ENCODE data around the gene MAD1L1.

MAD1L1 gene

DNA sequence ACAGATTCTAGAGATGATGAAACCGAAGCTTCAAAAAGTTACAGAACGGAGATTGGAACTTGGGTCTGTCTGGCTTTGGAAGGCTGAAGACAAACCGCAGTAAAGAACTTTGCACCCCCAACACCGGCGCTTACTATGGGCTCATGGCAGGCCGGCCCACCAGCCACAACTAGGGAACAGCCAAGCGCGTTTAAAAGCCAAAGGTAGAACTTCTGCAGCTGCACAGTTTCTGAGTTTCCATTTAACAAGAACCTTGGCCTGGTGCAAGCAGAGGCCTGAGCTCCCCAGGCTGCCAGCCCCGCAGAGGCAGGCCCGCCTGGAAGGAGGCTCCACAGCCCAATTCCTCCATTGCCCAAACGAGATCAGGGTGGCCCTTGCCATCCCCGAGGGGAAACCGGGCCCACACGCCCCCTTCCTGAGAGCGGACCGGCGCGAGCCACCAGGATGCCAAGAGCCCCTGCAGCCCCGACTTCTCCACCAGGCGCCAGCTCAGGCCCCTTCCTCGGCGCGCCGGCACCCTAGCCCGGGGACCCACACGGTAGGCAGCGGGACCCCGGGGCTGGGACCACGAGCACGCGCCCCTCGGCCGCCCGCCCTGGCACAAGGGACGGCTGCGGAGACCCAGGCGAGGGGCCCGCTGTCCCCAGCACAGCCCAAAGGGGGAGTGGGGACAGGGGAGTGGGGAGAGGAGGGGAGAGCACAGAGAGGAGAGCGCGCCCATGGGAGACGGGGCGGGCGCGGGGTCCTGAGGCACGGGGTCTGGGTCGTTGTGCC is 566 bp downstream of the MAD1L1 start:
- DNase-seq = peak in 2 of 3 donors; percentile 42 to 55
- POLR2A ChIA-PET = interaction anchor here (1.2 kb wide), 1 partner anchor 10 kb away, joined by 5 read pairs; the partner anchor contains the start of genes MRM2 and NUDT1

DNA sequence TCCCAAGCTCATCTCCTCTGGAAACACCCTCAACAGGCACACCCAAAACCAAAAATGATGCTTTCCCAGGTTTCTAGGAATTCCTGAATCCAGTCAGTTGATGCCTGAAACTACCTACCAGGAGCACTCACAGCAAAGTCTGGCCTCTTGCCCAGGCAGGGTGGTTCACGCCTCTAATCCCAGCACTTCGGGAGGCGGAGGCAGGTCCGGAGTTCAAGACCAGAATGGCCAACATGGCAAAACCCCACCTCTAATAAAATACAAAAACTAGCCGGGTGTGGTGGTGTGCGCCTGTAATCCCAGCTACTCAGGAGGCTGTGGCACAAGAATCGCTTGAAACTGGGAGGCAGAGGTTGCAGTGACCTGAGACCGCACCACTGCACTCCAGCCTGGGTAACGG is 1.9 kb downstream of the MAD1L1 start:
- CTCF ChIA-PET = interaction anchor here (1.0 kb wide), 1 partner anchor 114 kb away, joined by 3 read pairs; no protein-coding TSS in a partner anchor
- POLR2A ChIA-PET = no interaction called here

More for the DNA sequence above, 566 bp downstream of the MAD1L1 start:
- no peaks in the 10 kb centered on the region for H3K9me3 ChIP-seq (ENCODE audit: control extremely low read depth in 1 of 5, control insufficient read depth in 4 of 5, insufficient read depth in 2 of 5, low read depth in 1 of 5, low read length in 4 of 5)
- H3K4me3 ChIP-seq (ENCODE audit: control insufficient read depth in 1 of 7, extremely low read depth in 1 of 7, insufficient read depth in 4 of 7, low read depth in 2 of 7, low read length in 6 of 7) = peak overlapping the region; percentile 69 to 97 (median 89)
- H3K36me3 ChIP-seq (ENCODE audit: control insufficient read depth in 4 of 4, insufficient read depth in 4 of 4, low read length in 3 of 4) = peaks cover 12 to 57% (median 35%) of the 10 kb centered on the region in 4 experiments
- H3K4me1 ChIP-seq (ENCODE audit: control extremely low read depth in 1 of 4, control insufficient read depth in 4 of 4, insufficient read depth in 4 of 4, low read length in 3 of 4) = peaks cover 10 to 20% (median 14%) of the 10 kb centered on the region in 4 experiments
- CTCF ChIA-PET = interaction anchor here (1.0 to 1.5 kb wide), 3 partner anchors 9 to 118 kb away, joined by 3 to 9 read pairs (median 4); no protein-coding TSS in a partner anchor
- peak overlapping the region; percentile 50 to 82 for H3K27ac ChIP-seq (ENCODE audit: insufficient read depth in 1 of 2, low read depth in 1 of 2, low read length in 2 of 2, poor library complexity in 1 of 2, severe bottlenecking in 2 of 2)
- no peaks in the 10 kb centered on the region for H3K27me3 ChIP-seq (replicated peaks in 2 of 5; ENCODE audit: control insufficient read depth in 4 of 5, insufficient read depth in 5 of 5, low read length in 4 of 5)
- WGBS (ENCODE audit: insufficient coverage) = 1% methylated on average over 31 of the region's 46 CpGs

DNA sequence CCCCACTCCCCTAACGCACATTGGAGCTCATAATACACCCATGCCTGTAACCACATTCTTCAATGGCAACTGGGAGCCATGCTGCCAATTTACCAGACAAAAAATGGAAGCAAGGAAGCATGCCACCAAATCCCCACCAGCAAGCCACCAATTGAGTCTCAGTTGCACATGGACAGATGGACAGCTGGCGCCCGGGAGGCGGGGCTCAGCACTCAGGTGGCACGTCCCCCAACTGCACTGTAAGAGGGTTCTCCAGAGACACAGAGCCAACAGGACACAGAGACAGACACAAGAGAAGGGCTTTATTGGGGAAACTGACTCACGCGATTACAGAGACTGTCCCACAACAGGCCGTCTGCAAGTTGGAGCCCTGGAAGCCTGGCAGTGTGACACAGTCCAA is 2.5 kb downstream of the MAD1L1 start:
- no peak for DNase-seq
- 99% methylated on average over 7 of the region's 8 CpGs for WGBS (ENCODE audit: insufficient coverage)
- ChIA-PET CTCF (interaction anchor here (1.0 to 1.1 kb wide), 2 partner anchors 15 to 114 kb away, joined by 3 read pairs; no protein-coding TSS in a partner anchor), POLR2A (no interaction called here)
- Histone ChIP-seq H3K4me3 (ENCODE audit: control insufficient read depth in 1 of 7, extremely low read depth in 1 of 7, insufficient read depth in 4 of 7, low read depth in 2 of 7, low read length in 6 of 7) (no peak overlapping the region), H3K9me3 (ENCODE audit: control extremely low read depth in 1 of 5, control insufficient read depth in 4 of 5, insufficient read depth in 2 of 5, low read depth in 1 of 5, low read length in 4 of 5) (peaks cover 0 to 3% (median 0%) of the 10 kb centered on the region in 5 experiments), H3K27ac (ENCODE audit: insufficient read depth in 1 of 2, low read depth in 1 of 2, low read length in 2 of 2, poor library complexity in 1 of 2, severe bottlenecking in 2 of 2) (no peak overlapping the region), H3K27me3 (replicated peaks in 2 of 5; ENCODE audit: control insufficient read depth in 4 of 5, insufficient read depth in 5 of 5, low read length in 4 of 5) (no peaks in the 10 kb centered on the region), H3K36me3 (ENCODE audit: control insufficient read depth in 4 of 4, insufficient read depth in 4 of 4, low read length in 3 of 4) (peaks cover 15 to 56% (median 39%) of the 10 kb centered on the region in 4 experiments), H3K4me1 (ENCODE audit: control extremely low read depth in 1 of 4, control insufficient read depth in 4 of 4, insufficient read depth in 4 of 4, low read length in 3 of 4) (peaks cover 10 to 20% (median 14%) of the 10 kb centered on the region in 4 experiments)

More for the DNA sequence above, 1.9 kb downstream of the MAD1L1 start:
- H3K4me1 ChIP-seq (ENCODE audit: control extremely low read depth in 1 of 4, control insufficient read depth in 4 of 4, insufficient read depth in 4 of 4, low read length in 3 of 4) = peaks cover 10 to 20% (median 14%) of the 10 kb centered on the region in 4 experiments
- H3K4me3 ChIP-seq (ENCODE audit: control insufficient read depth in 1 of 7, extremely low read depth in 1 of 7, insufficient read depth in 4 of 7, low read depth in 2 of 7, low read length in 6 of 7) = no peak overlapping the region
- WGBS (ENCODE audit: insufficient coverage) = 100% methylated on average over 2 of the region's 9 CpGs
- no peak for DNase-seq
- H3K27me3 ChIP-seq (replicated peaks in 2 of 5; ENCODE audit: control insufficient read depth in 4 of 5, insufficient read depth in 5 of 5, low read length in 4 of 5) = no peaks in the 10 kb centered on the region
- H3K9me3 ChIP-seq (ENCODE audit: control extremely low read depth in 1 of 5, control insufficient read depth in 4 of 5, insufficient read depth in 2 of 5, low read depth in 1 of 5, low read length in 4 of 5) = peaks cover 0 to 3% (median 0%) of the 10 kb centered on the region in 5 experiments
- no peak overlapping the region for H3K27ac ChIP-seq (ENCODE audit: insufficient read depth in 1 of 2, low read depth in 1 of 2, low read length in 2 of 2, poor library complexity in 1 of 2, severe bottlenecking in 2 of 2)
- peaks cover 15 to 53% (median 36%) of the 10 kb centered on the region in 4 experiments for H3K36me3 ChIP-seq (ENCODE audit: control insufficient read depth in 4 of 4, insufficient read depth in 4 of 4, low read length in 3 of 4)

DNA sequence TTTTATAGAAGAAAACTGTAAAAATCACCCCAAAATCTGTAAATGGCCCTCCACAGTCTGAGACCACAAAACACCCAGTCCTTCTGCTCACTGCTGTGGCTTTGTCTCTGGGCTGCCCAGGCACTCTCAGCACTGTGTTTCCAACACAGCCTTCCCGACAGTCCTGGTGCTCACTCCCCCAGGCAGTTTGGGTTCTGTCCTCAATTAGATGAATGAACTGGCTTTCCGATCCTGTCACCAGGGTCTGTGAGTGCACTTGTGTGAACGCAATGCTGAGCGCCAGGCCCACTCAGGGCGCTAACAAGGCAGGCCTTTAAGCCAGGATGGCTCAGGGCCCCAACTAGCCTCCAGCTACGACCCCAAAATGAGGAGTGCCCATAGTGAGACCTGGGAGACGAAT is 3.3 kb downstream of the MAD1L1 start:
- ChIA-PET POLR2A (no interaction called here), CTCF (interaction anchor here (1.1 kb wide), 1 partner anchor 16 kb away, joined by 3 read pairs; no protein-coding TSS in a partner anchor)
- WGBS (ENCODE audit: insufficient coverage) = 97% methylated on average over 7 of the region's 7 CpGs
- Histone ChIP-seq H3K36me3 (ENCODE audit: control insufficient read depth in 4 of 4, insufficient read depth in 4 of 4, low read length in 3 of 4) (peaks cover 14 to 56% (median 39%) of the 10 kb centered on the region in 4 experiments), H3K4me3 (ENCODE audit: control insufficient read depth in 1 of 7, extremely low read depth in 1 of 7, insufficient read depth in 4 of 7, low read depth in 2 of 7, low read length in 6 of 7) (no peak overlapping the region), H3K27me3 (replicated peaks in 2 of 5; ENCODE audit: control insufficient read depth in 4 of 5, insufficient read depth in 5 of 5, low read length in 4 of 5) (no peaks in the 10 kb centered on the region), H3K4me1 (ENCODE audit: control extremely low read depth in 1 of 4, control insufficient read depth in 4 of 4, insufficient read depth in 4 of 4, low read length in 3 of 4) (peaks cover 10 to 20% (median 14%) of the 10 kb centered on the region in 4 experiments), H3K27ac (ENCODE audit: insufficient read depth in 1 of 2, low read depth in 1 of 2, low read length in 2 of 2, poor library complexity in 1 of 2, severe bottlenecking in 2 of 2) (no peak overlapping the region), H3K9me3 (ENCODE audit: control extremely low read depth in 1 of 5, control insufficient read depth in 4 of 5, insufficient read depth in 2 of 5, low read depth in 1 of 5, low read length in 4 of 5) (peaks cover 0 to 3% (median 0%) of the 10 kb centered on the region in 5 experiments)
- DNase-seq = no peak

DNA sequence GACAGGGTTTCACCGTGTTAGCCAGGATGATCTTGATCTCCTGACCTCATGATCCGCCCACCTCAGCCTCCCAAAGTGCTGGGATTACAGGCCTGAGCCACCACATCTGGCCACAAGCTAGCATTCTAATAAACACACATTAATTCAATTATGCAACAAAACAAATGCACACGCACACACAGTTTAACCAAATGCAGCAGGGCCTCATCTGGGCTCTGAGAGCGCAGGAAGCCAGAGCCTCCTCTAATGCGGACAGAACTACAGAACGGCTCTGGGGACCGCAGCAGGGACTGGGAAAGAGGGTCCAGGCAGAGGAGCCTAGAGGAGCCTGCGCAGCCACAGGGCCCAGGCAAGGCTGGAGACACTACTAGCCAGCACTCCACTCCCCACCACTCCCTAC is 3.8 kb downstream of the MAD1L1 start:
- H3K27ac ChIP-seq (ENCODE audit: insufficient read depth in 1 of 2, low read depth in 1 of 2, low read length in 2 of 2, poor library complexity in 1 of 2, severe bottlenecking in 2 of 2) = no peak overlapping the region
- H3K4me1 ChIP-seq (ENCODE audit: control extremely low read depth in 1 of 4, control insufficient read depth in 4 of 4, insufficient read depth in 4 of 4, low read length in 3 of 4) = peaks cover 10 to 20% (median 14%) of the 10 kb centered on the region in 4 experiments
- POLR2A ChIA-PET = no interaction called here
- no peaks in the 10 kb centered on the region for H3K27me3 ChIP-seq (replicated peaks in 2 of 5; ENCODE audit: control insufficient read depth in 4 of 5, insufficient read depth in 5 of 5, low read length in 4 of 5)
- peaks cover 0 to 3% (median 0%) of the 10 kb centered on the region in 5 experiments for H3K9me3 ChIP-seq (ENCODE audit: control extremely low read depth in 1 of 5, control insufficient read depth in 4 of 5, insufficient read depth in 2 of 5, low read depth in 1 of 5, low read length in 4 of 5)
- no peak for DNase-seq
- peaks cover 17 to 58% (median 40%) of the 10 kb centered on the region in 4 experiments for H3K36me3 ChIP-seq (ENCODE audit: control insufficient read depth in 4 of 4, insufficient read depth in 4 of 4, low read length in 3 of 4)
- no peak overlapping the region for H3K4me3 ChIP-seq (ENCODE audit: control insufficient read depth in 1 of 7, extremely low read depth in 1 of 7, insufficient read depth in 4 of 7, low read depth in 2 of 7, low read length in 6 of 7)
- CTCF ChIA-PET = interaction anchor here (1.1 kb wide), 1 partner anchor 16 kb away, joined by 3 read pairs; no protein-coding TSS in a partner anchor
- WGBS (ENCODE audit: insufficient coverage) = 95% methylated on average over 6 of the region's 8 CpGs

DNA sequence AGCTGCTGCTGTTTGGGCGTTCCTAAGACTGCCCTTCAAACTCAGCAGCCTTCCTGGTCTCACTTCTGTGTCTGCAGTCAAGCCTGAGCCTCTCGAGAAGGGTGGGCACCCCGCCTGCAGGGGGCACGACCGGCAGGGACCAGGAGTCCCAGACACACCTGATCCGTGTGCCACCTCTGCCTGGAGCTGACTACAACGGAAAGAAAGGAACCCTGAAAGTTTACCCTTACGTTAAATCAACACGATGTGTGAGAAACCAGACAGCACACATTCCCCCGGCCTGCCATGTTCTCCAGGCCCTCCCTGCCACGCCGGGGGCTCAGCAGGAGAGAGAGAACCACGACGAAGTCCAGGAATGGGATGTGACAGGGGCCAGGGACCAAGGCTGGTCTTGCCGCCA is 5.0 kb downstream of the MAD1L1 start:
- WGBS (ENCODE audit: insufficient coverage) = 96% methylated on average over 14 of the region's 15 CpGs
- H3K9me3 ChIP-seq (ENCODE audit: control extremely low read depth in 1 of 5, control insufficient read depth in 4 of 5, insufficient read depth in 2 of 5, low read depth in 1 of 5, low read length in 4 of 5) = peaks cover 0 to 3% (median 0%) of the 10 kb centered on the region in 5 experiments
- POLR2A ChIA-PET = no interaction called here
- no peak for DNase-seq
- peaks cover 6 to 13% (median 9%) of the 10 kb centered on the region in 4 experiments for H3K4me1 ChIP-seq (ENCODE audit: control extremely low read depth in 1 of 4, control insufficient read depth in 4 of 4, insufficient read depth in 4 of 4, low read length in 3 of 4)
- peaks cover 17 to 69% (median 47%) of the 10 kb centered on the region in 4 experiments for H3K36me3 ChIP-seq (ENCODE audit: control insufficient read depth in 4 of 4, insufficient read depth in 4 of 4, low read length in 3 of 4)
- no peaks in the 10 kb centered on the region for H3K27me3 ChIP-seq (replicated peaks in 2 of 5; ENCODE audit: control insufficient read depth in 4 of 5, insufficient read depth in 5 of 5, low read length in 4 of 5)
- no peak overlapping the region for H3K4me3 ChIP-seq (ENCODE audit: control insufficient read depth in 1 of 7, extremely low read depth in 1 of 7, insufficient read depth in 4 of 7, low read depth in 2 of 7, low read length in 6 of 7)
- no peak overlapping the region for H3K27ac ChIP-seq (ENCODE audit: insufficient read depth in 1 of 2, low read depth in 1 of 2, low read length in 2 of 2, poor library complexity in 1 of 2, severe bottlenecking in 2 of 2)
- CTCF ChIA-PET = no interaction called here

DNA sequence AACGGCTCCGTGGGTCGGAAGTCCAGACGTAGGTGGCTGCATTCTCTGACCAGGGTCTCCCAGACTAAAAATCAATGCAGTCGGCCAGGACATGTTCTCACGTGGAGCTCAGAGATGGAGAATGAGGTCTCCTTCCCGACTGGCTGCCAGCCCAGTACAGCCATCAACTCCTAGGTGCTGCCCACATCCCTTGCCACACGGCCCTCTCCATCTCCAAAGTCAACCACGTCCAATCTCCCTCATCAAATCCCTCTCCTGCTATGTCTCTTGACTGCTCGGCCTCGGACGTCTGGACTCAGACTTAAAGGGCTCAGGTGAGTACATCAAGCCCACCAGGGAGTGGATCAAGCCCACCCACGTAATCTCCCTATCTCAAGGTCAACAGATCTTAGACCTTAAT is 6.9 kb downstream of the MAD1L1 start:
- H3K4me1 ChIP-seq (ENCODE audit: control extremely low read depth in 1 of 4, control insufficient read depth in 4 of 4, insufficient read depth in 4 of 4, low read length in 3 of 4) = peaks cover 0 to 3% (median 0%) of the 10 kb centered on the region in 4 experiments
- H3K27me3 ChIP-seq (replicated peaks in 2 of 5; ENCODE audit: control insufficient read depth in 4 of 5, insufficient read depth in 5 of 5, low read length in 4 of 5) = no peaks in the 10 kb centered on the region
- H3K4me3 ChIP-seq (ENCODE audit: control insufficient read depth in 1 of 7, extremely low read depth in 1 of 7, insufficient read depth in 4 of 7, low read depth in 2 of 7, low read length in 6 of 7) = no peak overlapping the region
- H3K36me3 ChIP-seq (ENCODE audit: control insufficient read depth in 4 of 4, insufficient read depth in 4 of 4, low read length in 3 of 4) = peaks cover 20 to 84% (median 59%) of the 10 kb centered on the region in 4 experiments
- no peak overlapping the region for H3K27ac ChIP-seq (ENCODE audit: insufficient read depth in 1 of 2, low read depth in 1 of 2, low read length in 2 of 2, poor library complexity in 1 of 2, severe bottlenecking in 2 of 2)
- no peak for DNase-seq
- over 99% methylated on average over 13 of the region's 13 CpGs for WGBS (ENCODE audit: insufficient coverage)
- H3K9me3 ChIP-seq (ENCODE audit: control extremely low read depth in 1 of 5, control insufficient read depth in 4 of 5, insufficient read depth in 2 of 5, low read depth in 1 of 5, low read length in 4 of 5) = peaks cover 0 to 3% (median 0%) of the 10 kb centered on the region in 5 experiments
- POLR2A ChIA-PET = no interaction called here
- CTCF ChIA-PET = no interaction called here

All from common myeloid progenitor, CD34-positive (primary cell).